Left ventricle myocardium superior (tissue), 1 donor: Measurements from ENCODE around the gene GVQW3. TPM values are rescaled to one million over a fixed set of nuclear protein-coding genes. Genes with fewer than 3 reads are reported as not detected.
A peak's percentile ranks its signal among the peaks of the same experiment; 100 is the strongest.
"Not testable (repeated sequence)": the region's sequence is repeated elsewhere in the genome, so short reads cannot be mapped to it uniquely, and the experiment has no call there.

ENCODE experiments used
- ATAC-seq: fragments of 200-7000 bp; cut with Tn5 transposase; one replicate; pipeline ENCODE4 v1.9.1; 2020; ENCODE audit warnings: mild to moderate bottlenecking, moderate library complexity
- DNase-seq: peaks from one replicate; pipeline ENCODE4 v3.0.0-alpha.2; 2020
- intact Hi-C: fragments of 100-400 bp; cut with micrococcal nuclease; formaldehyde crosslinking; loops from one replicate; pipeline ENCODE4 v1.11.0; 2022
- total RNA-seq: library from RNA; stranded (reverse); fragmentation: NEBNext Ultra II Directional; extraction: Animal tissue kit (Norgen Biotek cat#: 25700); gene quantifications from one replicate; pipeline ENCODE4 v1.2.1, GENCODE V29; 2021
- donor health status: DM: no; HTN: yes; CAD: no; lungs with severe emphysema.

GVQW3 gene
- total RNA-seq, 1 donor from 2014 or later, result 2.3 TPM

DNA sequence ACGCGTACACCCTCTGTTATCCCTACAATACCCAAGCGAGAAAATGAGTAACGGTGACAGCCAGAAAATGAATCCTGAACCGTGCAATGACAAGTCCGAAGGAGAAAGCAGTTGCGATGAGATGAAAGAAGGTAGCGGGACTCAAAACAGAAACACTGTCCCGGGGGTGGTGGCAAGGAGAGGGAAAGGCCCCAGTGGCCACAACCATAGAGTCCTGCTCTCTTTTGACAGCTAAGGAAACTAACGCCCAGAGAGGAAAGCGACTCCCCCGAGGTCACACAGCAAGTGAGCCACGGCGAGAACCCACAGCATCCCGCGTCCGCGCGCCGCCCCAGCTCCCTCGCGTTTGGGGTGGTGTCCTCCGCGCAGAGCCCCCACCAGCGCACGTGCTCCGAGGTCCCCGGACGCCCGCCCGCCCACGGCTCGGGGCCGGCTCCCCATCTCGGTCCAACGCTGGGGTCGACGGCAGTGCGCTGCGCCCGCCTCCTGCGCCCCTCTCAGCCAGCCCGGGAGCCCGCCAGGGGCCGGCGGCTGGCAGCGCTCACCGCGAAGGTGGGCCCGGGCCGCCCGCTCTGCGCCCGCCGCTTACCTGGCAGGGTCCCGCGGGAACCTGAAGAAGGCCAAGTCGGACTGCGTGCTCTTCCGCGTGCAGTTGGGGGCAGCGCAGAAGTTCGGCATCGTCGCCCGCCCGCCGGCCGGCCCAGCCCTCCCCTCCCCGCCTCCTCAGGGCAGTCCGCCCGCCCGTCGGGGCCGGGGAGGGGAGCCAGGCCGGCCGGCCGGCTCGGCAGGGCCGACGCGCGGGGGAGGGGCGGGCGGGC is 755 bp upstream of the GVQW3 start:
- ATAC-seq (no peak), DNase-seq (peak; percentile 49)
- intact Hi-C loops, result no loop called here

DNA sequence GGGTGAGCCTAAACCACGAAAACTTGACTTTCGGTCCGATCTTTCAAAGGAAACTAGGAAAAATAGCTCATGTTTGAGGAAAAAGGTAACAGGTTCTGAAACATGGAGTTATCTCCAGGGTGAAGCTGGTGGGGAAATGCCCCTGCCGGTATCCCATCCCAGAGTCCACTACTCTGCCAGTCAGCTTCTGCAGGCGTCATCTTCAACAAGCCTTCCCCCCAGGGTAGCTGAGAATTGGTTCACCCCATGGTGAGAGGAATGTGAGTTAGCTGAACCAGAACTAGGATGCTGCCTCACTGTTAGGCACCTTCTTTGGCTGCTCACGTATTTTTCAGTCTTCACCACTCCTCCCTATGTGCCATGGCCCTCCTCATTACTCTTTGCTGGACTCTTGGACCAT is 1.1 kb downstream of the GVQW3 start:
- DNase-seq, result no peak
- intact Hi-C loops, result no loop called here
- ATAC-seq, result no peak

DNA sequence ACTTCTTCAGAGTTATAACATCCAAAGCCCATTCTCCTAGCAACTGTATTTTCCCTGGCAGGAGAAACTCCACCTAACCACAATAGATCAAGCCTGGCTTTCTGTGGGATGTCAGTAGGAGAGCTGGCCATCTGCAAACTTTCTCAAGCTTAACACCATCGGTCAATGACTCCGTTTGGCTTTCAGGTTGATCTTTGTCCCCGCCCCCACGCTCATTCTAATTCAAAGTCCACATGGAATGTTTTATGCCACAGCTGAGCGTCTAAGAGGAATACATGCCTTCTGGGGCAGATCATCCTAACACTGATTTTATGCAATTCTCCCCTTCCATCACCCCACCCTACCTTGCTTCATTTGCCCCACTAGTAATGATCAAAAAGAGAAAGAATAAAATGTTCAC is 4.8 kb downstream of the GVQW3 start:
- intact Hi-C loops, result no loop called here
- DNase-seq (no peak), ATAC-seq (no peak)

DNA sequence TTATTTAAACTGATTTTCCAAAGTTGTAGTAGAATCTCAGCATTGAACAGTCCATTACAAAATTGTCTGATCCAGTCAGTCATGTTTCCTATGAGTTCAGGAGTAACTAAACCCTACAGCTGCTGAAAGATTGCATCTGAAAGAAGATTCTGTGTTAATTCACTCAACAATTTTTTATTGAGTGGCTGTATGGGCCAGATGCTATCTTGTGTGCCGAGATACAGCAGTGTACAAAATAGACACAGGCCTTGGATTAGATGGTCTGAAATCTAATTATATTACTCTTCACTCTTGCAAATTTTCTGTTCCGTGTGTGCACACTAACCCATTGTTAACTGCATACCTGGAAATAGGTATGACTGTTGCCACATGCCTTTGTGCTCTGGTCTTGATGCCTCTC is 7.3 kb downstream of the GVQW3 start:
- intact Hi-C loops, result no loop called here
- ATAC-seq (no peak), DNase-seq (no peak)

DNA sequence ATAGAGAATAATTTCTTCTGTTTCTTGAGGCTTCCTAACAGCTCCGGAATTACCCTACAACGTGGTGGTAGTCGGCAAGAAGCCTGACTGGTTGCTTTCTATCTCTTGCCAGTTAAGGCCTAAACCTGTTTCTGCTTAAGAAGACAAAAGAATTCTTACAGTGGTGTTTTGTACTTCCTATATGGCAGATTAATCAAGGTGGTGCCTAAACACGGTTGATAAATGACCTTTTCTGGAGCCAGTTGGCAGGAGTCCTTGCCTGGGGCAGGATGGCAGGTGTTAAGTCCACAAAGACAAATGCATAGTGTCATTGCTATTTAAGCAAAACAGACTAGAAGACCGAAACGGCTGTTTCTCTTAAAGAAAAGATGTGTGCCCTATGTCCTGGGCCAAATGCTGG is 9.9 kb downstream of the GVQW3 start:
- no peak for ATAC-seq
- intact Hi-C loops, result no loop called here
- DNase-seq, result no peak

DNA sequence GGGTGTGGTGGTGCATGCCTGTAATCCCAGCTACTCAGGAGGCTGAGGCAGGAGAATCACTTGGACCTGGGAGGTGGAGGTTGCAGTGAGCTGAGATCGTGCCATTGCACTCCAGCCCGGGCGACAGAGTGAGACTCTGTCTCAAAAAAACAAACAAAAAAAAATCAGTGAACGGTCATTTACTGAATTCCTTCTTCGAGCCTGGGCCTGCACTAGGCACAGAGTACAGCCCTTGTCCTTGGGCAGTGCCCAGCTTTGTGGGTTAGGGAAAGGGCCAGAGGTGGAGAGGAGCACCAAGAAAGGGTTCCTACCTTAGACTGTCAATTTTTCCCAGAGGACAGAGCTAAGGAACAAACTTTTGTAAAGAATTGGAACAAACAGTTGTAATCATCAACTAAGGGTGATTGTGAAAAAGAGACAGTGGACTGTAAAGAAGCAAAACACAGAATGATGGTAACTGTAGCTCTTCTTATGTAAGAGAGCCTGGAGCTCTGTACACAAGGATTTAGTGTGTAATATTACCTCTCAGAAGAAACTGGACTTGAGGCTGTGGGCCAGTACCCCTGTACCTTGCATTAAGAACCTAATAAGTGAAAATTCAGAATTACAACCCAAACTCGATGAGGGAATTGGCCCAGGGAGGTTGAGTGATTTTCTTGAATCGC is 10.8 kb downstream of the GVQW3 start:
- ATAC-seq (no peak), DNase-seq (no peak)
- intact Hi-C loops, result no loop called here

DNA sequence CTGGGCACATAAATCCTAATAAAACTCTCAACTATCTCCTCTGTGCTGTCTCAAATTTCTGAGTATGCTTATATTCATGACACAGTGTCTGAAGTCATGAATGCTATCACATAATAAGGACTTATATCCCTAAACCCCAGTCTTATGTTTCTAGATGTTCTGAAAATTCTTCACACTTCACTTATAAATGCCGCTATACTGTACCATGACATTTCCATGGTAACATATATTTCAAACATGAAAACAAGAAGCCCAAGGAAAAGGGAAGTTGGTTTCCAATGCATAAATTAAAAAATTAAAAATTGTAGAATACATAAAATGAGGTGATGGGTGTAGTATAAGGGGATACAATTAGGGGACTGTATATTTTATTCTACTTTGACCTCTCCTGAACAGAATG is 11.7 kb downstream of the GVQW3 start:
- ATAC-seq, result no peak
- intact Hi-C loops, result no loop called here
- no peak for DNase-seq

DNA sequence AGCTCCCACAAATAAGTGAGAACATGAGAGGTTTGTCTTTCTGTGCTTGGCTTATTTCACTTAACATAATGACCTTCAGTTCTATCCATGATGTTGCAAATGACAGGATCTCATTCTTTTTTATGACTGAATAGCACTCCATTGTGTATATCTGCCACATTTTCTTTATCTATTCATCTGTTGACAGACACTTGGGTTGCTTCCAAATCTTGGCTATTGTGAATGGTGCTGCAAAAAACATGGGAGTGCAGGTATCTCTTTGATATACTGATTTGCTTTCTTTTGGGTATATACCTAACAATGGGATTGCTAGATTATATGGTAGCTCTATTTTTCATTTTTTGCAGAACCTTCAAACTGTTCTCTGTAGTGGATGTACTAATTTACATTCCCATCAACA is 13.3 kb downstream of the GVQW3 start:
- no peak for ATAC-seq
- DNase-seq, result no peak
- intact Hi-C loops, result no loop called here

DNA sequence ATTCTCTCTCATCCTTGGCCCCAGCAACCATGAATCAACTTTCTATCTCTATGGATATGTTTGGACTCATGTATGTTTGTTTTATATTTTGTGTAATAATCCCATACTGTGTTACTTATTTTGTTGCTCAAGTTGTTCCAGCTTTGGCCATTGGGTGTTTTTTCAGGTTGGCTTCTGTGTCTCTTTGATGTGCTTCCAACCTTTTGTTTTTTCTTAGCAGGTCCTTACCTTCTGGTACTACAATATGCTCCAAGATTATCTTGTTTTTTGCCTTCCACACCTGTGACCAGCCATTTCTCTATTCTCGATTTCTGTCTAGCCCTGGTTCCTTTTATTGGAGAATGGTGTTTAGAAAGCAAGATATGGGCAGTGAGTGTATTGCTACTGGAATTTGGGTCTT is 14.2 kb downstream of the GVQW3 start:
- no peak for ATAC-seq
- DNase-seq, result no peak
- intact Hi-C loops, result no loop called here

DNA sequence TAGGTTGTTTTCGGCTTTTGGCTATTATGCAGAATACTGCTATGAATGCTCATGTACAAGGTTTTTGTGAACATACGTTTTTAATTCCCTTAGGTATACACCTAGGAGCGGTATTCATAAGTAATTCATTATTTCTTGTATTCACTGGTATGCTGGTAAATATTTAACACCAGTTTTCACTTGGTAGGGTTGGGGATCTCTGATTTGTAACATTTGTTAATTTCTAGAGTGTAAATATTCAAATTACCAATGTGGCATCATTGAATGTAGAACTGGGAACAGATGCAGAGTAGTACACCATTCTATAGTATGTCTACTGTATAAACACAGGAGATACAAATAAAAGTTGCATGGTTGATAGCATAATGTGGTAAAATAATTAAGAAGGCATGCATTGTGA is 16.3 kb downstream of the GVQW3 start:
- intact Hi-C loops, result no loop called here
- DNase-seq (no peak), ATAC-seq (no peak)

DNA sequence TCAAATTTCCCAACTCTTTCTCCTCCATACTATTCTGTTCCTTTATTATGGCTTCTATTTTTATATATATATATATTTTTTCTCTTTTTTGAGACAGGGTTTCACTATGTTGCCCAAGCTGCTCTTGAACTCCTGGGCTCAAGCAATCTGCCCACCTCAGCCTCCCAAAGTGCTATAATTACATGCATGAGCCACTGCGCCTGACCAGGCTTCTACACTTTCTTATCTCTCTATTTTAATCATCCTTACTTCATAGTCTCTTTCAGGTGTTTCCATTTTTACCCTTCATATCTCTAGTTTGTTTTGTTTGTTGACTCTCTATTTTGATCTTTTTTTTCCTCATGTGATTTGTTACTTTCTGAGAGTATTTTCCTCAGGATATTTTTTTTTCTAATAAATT is 19.8 kb downstream of the GVQW3 start:
- peak; percentile 29 for ATAC-seq
- no peak for DNase-seq
- intact Hi-C loops, result no loop called here

DNA sequence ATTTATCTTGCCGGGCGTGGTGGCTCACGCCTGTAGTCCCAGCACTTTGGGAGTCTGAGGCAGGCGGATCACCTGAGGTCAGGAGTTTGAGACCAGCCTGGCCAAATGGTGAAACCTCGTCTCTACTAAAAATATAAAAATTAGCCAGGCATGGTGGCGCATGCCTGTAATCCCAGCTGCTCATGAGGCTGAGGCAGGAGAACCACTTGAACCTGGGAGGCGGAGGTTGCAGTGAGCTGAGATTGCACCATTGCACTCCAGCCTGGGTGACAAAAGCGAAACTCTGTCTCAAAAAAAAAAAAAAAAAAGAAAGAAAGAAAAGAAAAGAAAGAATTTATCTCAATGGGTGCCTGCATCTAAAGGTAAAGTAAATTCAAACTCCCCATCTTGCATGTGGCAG is 20.4 kb downstream of the GVQW3 start:
- intact Hi-C loops, ATAC-seq, DNase-seq: not testable (repeated sequence)

DNA sequence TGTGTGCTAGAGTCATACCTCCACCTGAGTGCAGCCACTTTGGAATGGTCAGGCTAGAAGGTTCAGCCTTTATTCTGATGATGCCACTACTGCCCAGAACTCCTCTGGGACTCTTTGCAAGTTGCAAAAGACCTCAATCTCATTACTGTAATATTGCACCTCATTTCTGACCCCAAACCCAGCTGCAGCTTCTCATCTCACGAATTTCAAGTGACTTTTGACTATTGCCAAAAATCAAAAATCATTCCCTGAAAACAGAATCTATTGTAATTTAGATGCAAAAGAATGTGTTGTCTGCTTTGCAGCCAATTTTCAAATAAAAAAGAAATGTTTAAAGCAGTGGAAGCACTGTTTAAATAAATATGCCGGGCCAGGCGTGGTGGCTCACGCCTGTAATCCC is 25.2 kb downstream of the GVQW3 start:
- DNase-seq (no peak), ATAC-seq (no peak)
- intact Hi-C loops, result no loop called here

DNA sequence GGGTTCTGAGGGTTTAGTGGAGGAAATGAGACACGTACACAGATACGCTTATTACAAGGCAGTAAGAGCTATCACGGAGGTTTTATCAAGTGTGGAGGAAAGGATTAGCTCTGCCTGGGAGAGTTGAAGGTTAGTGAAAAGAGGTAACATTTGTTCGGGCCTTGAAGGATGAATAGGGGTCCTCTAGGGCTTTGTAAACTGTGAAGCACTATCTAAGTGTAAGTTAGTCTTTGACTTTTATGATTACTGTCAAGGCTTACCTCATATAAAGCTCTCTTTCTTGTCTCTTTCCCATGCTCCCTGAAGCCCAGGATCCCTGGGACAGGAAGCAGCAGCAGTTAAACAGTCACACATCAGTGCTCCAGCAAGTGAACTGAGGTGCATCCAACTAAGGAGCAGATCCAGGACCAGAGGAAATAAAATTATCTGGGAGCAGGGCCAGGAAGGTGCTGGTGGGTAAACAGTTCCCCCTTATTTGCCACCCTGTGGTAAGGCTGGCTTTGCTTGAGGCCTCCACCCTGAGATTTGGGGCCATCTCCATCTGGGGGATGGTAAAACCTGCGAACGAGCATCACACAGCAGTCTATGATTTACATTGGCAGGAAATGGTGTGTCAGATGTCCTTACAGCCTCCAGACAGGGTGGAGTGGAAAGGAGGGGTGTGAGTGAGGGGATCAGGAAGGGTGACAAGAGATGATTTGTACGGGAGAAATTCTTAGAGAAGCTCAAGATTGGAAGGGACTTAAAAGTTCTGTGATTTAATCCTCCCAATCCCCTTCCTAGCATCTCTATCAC is 27.2 kb downstream of the GVQW3 start:
- ATAC-seq (no peak), DNase-seq (no peak)
- intact Hi-C loops, result no loop called here

DNA sequence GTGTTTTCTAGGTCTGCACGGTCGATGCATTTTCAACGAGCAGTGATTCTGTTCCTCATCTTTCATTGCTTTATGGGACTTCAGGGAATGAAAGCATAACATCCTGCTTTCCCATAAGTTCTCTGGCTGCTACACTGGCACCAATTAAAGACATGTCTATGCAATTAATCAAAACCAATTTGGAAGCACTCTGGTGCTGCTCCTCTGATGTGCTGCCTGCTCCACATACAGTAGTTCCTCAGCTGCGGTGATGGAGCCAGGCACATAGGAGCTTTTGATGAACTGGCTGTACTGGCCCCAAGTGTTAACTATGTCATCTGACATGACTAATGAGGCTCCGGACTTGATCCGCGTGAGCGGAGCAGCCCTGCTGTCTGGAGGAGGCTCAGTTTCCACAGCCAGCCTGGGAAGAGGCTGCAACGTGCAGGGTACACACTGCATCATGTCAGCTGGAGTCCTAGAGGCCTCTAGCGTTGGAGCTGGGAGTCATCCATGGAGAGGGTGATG is 29.8 kb downstream of the GVQW3 start:
- ATAC-seq (no peak), DNase-seq (no peak)
- intact Hi-C loops, result no loop called here

DNA sequence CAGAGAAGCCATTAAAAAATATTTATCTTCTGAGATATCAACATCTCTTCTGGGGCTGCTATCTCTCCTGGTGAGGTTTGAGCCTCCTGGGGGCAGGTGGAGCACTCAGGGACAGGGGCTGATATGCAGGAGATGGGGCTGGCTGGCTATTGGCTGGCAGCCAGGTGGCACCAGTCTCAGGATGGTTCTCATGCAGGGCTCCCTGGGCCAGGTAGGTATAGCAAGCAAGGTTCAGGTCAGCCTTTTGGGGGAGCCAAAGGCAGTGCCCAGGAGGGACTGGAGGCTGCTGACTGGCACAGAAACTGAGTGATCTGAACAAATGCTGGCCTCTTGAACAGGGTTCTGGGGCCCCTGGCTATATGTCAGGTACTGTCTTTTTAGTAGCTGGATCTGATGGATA is 34.0 kb downstream of the GVQW3 start:
- DNase-seq, result no peak
- no peak for ATAC-seq
- intact Hi-C loops, result no loop called here

DNA sequence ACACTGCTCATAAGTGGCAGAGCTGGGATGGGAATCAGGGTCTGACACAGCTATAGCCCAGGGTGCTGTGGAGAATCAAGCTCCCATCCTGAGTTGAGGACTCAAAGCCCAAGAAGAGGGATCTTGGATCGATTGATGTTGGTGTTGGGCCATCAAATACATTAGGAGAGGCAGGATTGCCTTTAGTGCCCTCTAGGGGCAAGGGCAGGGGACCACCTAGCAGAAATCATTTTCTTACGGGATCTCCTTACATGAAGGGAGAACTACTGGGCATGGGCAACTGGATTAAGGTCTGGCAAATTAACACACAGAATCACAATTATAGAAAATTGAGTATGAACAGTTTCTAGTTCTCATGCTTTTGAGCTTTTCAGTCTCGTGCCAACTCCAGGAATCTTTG is 38.8 kb downstream of the GVQW3 start:
- no peak for ATAC-seq
- no peak for DNase-seq
- intact Hi-C loops, result no loop called here

DNA sequence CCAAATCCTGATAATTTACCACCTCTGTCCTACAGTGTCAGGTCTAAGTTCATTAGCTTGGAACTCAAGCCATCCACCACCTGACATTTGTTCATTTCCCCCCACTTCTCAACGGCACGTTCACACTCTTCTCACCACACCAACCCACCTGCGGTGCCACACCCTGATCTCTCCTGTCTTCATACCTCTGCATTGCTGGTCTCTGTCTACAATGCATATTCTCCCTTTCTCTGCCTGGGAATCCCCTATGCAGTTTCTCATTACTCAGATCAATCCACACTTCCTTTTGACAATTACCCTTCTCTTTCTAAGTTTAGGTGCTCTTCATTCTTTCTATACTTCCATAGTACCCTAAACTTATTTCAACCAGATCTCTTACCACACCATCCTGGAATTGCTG is 43.3 kb downstream of the GVQW3 start:
- intact Hi-C loops, result no loop called here
- ATAC-seq, result no peak
- no peak for DNase-seq

DNA sequence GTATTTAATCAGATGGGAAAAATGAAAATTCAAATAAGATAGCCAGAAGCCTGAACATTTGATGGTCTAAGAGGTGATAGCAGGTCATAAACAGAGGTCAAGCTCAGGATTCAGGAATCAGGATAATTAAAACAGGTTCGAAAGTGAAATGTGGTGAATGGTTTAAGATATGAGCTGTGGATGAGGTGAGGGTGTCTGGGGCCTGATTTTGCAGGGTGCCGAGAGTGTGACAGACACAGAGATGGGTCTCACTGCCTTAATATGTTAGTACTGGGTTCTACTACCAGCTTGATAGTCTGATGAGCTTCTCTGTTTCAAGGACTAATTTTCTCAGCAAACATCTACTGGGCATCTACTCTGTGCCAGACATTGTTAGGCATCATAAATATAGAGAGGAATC is 43.8 kb downstream of the GVQW3 start:
- no peak for DNase-seq
- intact Hi-C loops, result no loop called here
- no peak for ATAC-seq

DNA sequence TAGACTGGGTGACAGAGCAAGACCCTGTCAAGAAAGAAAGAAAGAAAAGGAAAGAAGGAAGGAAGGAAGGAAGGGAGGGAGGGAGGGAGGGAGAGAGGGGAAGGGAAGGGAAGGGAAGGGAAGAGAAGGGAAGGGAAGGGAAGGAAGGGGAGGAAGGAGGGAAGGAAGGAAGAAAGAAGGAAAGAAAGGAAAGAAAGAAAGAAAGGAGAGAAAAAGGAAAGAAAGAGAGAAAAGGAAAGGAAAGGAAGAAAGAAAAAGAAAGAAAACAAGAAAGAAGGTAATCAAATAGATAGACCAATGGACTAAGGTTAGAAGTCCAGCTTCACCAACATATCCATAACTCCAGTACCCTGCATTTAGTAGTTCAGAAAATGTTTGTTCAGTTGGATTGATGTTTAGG is 45.5 kb downstream of the GVQW3 start:
- ATAC-seq (no peak), DNase-seq (no peak)
- intact Hi-C loops, result no loop called here
